Measurements from ENCODE around the gene MCU.

- peak; percentile 20 to 40 (median 34) for TF ChIP-seq CTCF (IDR thresholded peaks at IDR 0.05)
- no peak for TF ChIP-seq EP300 (IDR thresholded peaks at IDR 0.05; ENCODE audit: low read depth)
- no peak for TF ChIP-seq POLR2A (IDR thresholded peaks at IDR 0.05)
- no peak for TF ChIP-seq POLR2AphosphoS5 (IDR thresholded peaks at IDR 0.05)
Observed at GRCh38 chr10:72875250-72876055, 183.5 kb downstream of the MCU start.
